MM.1S (cell line): ENCODE results near the gene NCS1.

Experiments used
- DNase-seq: peaks from one replicate; pipeline ENCODE4 v3.0.0-alpha.2; 2015
- H2AFZ ChIP-seq: fragments of 300-600 bp; sonication (generic); 2 replicates; pipeline ENCODE4 v1.6.0; 2016; ENCODE audit warnings: antibody characterized with exemption, low read length
- H3F3A ChIP-seq: fragments of 300-600 bp; sonication (generic); 2 replicates; pipeline ENCODE4 v1.6.1; 2016; ENCODE audit warnings: mild to moderate bottlenecking, antibody characterized with exemption, low read length, moderate library complexity, mixed read lengths; ENCODE audit not compliant: insufficient read depth
- H3K27ac ChIP-seq: fragments of 300-600 bp; sonication (generic); 2 replicates; pipeline ENCODE4 v1.5.1; 2016; ENCODE audit warnings: mild to moderate bottlenecking, low read length
- H3K27me3 ChIP-seq: fragments of 300-600 bp; sonication (generic); replicated peaks from 2 replicates; pipeline ENCODE4 v1.6.0; 2016; ENCODE audit warnings: low read length; ENCODE audit not compliant: insufficient read depth
- H3K36me3 ChIP-seq: fragments of 300-600 bp; sonication (generic); replicated peaks from 2 replicates; pipeline ENCODE4 v1.6.1; 2016; ENCODE audit warnings: mild to moderate bottlenecking, low read length, mixed read lengths; ENCODE audit not compliant: insufficient read depth
- H3K4me1 ChIP-seq: fragments of 300-600 bp; sonication (generic); 2 replicates; pipeline ENCODE4 v1.6.1; 2016; ENCODE audit warnings: low read length, mixed read lengths
- H3K4me2 ChIP-seq: fragments of 300-600 bp; sonication (generic); 2 replicates; pipeline ENCODE4 v1.6.0; 2016; ENCODE audit warnings: low read depth, low read length
- H3K4me3 ChIP-seq: fragments of 300-600 bp; sonication (generic); 2 replicates; pipeline ENCODE4 v1.5.1; 2016; ENCODE audit warnings: low read length, mixed read lengths
- H3K79me2 ChIP-seq: fragments of 300-600 bp; sonication (generic); 2 replicates; pipeline ENCODE4 v1.6.1; 2016; ENCODE audit warnings: mixed run types, low read length, mixed read lengths
- H3K9ac ChIP-seq: fragments of 300-600 bp; sonication (generic); 2 replicates; pipeline ENCODE4 v1.6.1; 2016; ENCODE audit warnings: low read length, mixed read lengths
- H3K9me2 ChIP-seq: fragments of 300-600 bp; sonication (generic); replicated peaks from 2 replicates; pipeline ENCODE4 v1.6.1; 2016; ENCODE audit warnings: mild to moderate bottlenecking, low read length, mixed read lengths; ENCODE audit not compliant: insufficient read depth
- H3K9me3 ChIP-seq: fragments of 300-600 bp; sonication (generic); replicated peaks from 2 replicates; pipeline ENCODE4 v1.6.1; 2016; ENCODE audit warnings: mild to moderate bottlenecking, low read length, mixed read lengths; ENCODE audit not compliant: insufficient read depth
- H4K20me1 ChIP-seq: fragments of 300-600 bp; sonication (generic); 2 replicates; pipeline ENCODE4 v1.6.1; 2016; ENCODE audit warnings: mild to moderate bottlenecking, low read length, moderate library complexity, mixed read lengths; ENCODE audit not compliant: insufficient read depth
- EZH2 ChIP-seq: fragments of 300-600 bp; sonication (generic); optimal IDR thresholded peaks from 2 replicates; pipeline ENCODE3; 2017; ENCODE audit warnings: low read depth, mild to moderate bottlenecking, antibody characterized with exemption, low read length, mixed read lengths
- EZH2phosphoT487 ChIP-seq: fragments of 300-600 bp; sonication (generic); IDR thresholded peaks from 2 replicates; pipeline ENCODE4 v1.6.1; 2018; ENCODE audit warnings: antibody characterized with exemption, low read length
- TF ChIP-seq, protein P1 (sequence below): fragments of 300-600 bp; sonication (generic); IDR thresholded peaks from 2 replicates; pipeline ENCODE4 v1.5.1; 2016; ENCODE audit warnings: antibody characterized with exemption, low read length, mixed read lengths

The NCS1 gene

DNA sequence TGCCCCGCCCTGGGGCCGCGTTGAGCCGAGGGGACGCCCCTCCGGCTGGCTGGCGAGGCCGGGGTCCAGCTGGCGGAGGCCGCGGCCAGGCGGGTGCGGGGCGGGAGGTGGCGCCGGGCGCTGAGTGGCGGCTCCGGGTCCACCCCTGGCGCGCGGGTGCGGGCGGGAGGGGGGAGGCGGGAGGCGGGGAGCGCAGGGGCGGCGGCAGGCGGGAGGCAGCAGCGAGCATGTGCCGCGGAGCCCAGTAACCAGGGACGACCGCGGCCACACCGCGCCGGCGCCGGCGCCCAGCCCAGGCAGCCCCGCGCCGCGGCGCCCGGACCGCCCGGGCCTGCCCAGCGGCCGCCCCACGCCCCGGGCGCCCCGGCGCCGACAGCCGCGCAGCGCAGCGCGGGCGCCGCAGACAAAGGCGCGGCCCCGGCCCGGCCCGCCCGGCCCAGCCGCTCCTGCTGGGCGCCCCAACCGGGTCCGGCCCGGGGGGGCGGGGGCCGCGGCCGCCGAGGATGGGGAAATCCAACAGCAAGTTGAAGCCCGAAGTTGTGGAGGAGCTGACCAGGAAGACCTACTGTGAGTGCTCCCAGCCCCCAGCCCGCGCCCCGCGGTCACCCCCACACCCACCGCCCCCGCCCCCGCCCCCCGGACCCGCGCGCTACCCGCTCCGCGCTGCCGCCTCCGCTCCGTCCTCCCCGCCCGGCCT, at the start of gene NCS1:
TSS of gene NCS1 (plus strand) at position 244 of the 697 bp plus-strand sequence. CDS start at position 504, 260 bp downstream.
- Histone ChIP-seq H3K27me3 (peaks cover 85% of the 10 kb centered on the region), H3K4me2 (no peak within 1 kb of the TSS), H3K9me2 (no peaks in the 10 kb centered on the region), H3K4me1 (no peaks in the 10 kb centered on the region), H4K20me1 (no peaks in the 10 kb centered on the region), H3K36me3 (no peaks in the 10 kb centered on the region), H3F3A (no peaks in the 10 kb centered on the region), H2AFZ (no peak within 1 kb of the TSS), H3K9me3 (no peaks in the 10 kb centered on the region), H3K79me2 (no peaks in the 10 kb centered on the region), H3K27ac (no peak within 1 kb of the TSS), H3K9ac (no peak within 1 kb of the TSS), H3K4me3 (no peak within 1 kb of the TSS)
- TF ChIP-seq, protein P1, sequence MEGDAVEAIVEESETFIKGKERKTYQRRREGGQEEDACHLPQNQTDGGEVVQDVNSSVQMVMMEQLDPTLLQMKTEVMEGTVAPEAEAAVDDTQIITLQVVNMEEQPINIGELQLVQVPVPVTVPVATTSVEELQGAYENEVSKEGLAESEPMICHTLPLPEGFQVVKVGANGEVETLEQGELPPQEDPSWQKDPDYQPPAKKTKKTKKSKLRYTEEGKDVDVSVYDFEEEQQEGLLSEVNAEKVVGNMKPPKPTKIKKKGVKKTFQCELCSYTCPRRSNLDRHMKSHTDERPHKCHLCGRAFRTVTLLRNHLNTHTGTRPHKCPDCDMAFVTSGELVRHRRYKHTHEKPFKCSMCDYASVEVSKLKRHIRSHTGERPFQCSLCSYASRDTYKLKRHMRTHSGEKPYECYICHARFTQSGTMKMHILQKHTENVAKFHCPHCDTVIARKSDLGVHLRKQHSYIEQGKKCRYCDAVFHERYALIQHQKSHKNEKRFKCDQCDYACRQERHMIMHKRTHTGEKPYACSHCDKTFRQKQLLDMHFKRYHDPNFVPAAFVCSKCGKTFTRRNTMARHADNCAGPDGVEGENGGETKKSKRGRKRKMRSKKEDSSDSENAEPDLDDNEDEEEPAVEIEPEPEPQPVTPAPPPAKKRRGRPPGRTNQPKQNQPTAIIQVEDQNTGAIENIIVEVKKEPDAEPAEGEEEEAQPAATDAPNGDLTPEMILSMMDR: no peak
- TF ChIP-seq EZH2phosphoT487 (no peak), EZH2 (no peak)
- no peak for DNase-seq

- H3K4me3 ChIP-seq: no peak overlapping the region
- H2AFZ ChIP-seq: no peak overlapping the region
- no peaks in the 10 kb centered on the region for H3K36me3 ChIP-seq
- H3K9me2 ChIP-seq: no peaks in the 10 kb centered on the region
- H3K27ac ChIP-seq: no peak overlapping the region
- H3K27me3 ChIP-seq: no peaks in the 10 kb centered on the region
- DNase-seq: no peak
- no peak overlapping the region for H3K4me2 ChIP-seq
- no peaks in the 10 kb centered on the region for H3F3A ChIP-seq
- no peaks in the 10 kb centered on the region for H3K4me1 ChIP-seq
- TF ChIP-seq EZH2phosphoT487 (no peak), EZH2 (no peak)
- TF ChIP-seq, protein P1: no peak
- H3K79me2 ChIP-seq: no peaks in the 10 kb centered on the region
- H3K9me3 ChIP-seq: no peaks in the 10 kb centered on the region
- H3K9ac ChIP-seq: no peak overlapping the region
- no peaks in the 10 kb centered on the region for H4K20me1 ChIP-seq
Observed at GRCh38 chr9:130122456-130122855, 49.7 kb upstream of the NCS1 start.

DNA sequence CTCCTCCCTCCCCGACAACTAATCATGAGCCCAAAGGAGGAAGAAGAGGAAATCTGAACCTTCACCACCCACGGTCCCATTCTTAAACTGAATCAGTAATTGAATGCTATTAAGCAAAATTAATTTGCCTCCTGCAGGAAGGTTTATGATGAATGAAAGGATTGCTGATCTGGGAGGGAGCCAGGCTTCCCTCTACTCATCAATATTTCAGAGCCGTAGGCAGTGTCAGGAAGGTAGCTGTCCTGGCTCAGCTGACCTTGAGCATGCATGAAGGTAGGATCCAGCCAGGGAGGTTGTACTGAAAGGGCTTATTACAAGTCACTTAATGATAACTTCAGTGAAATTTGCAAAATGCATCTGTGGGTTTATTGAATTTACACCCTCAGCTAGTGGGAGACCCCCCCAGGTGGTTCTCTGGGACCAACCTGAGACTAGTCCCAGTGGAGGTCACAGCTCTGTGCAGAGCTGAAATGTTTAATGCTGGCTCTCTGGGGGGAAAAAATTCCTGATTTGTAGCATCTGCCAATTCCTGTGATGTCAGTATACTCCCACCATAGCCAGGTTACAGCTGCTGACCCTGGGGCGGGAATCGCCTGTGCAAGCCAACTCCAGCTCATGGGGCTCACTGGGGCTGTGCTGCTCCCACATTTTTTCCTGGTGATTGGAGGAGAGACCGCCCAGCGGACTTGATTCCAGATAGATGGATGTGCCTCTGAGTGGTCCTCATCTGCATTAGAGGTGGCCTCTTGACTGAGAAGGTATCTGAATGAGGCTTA, 47.9 kb upstream of the NCS1 start:
- no peak overlapping the region for H3K4me2 ChIP-seq
- TF ChIP-seq, protein P1: no peak
- TF ChIP-seq EZH2 (no peak), EZH2phosphoT487 (no peak)
- no peaks in the 10 kb centered on the region for H3K36me3 ChIP-seq
- no peaks in the 10 kb centered on the region for H3K79me2 ChIP-seq
- no peak for DNase-seq
- H3K4me1 ChIP-seq: no peaks in the 10 kb centered on the region
- H2AFZ ChIP-seq: no peak overlapping the region
- H3K9me2 ChIP-seq: no peaks in the 10 kb centered on the region
- no peak overlapping the region for H3K27ac ChIP-seq
- no peaks in the 10 kb centered on the region for H3K27me3 ChIP-seq
- no peaks in the 10 kb centered on the region for H4K20me1 ChIP-seq
- H3K9ac ChIP-seq: no peak overlapping the region
- H3F3A ChIP-seq: no peaks in the 10 kb centered on the region
- H3K4me3 ChIP-seq: no peak overlapping the region
- H3K9me3 ChIP-seq: no peaks in the 10 kb centered on the region
